Pons (tissue), 1 donor: Measurements from ENCODE around the gene CDY1.
"Not testable (repeated sequence)": the region's sequence is repeated elsewhere in the genome, so short reads cannot be mapped to it uniquely, and the experiment has no call there.

Experiments
- DNase-seq: peaks from one replicate; pipeline ENCODE4 v3.0.0-alpha.2; 2016; ENCODE audit warnings: low spot score

CDY1 gene, protein sequence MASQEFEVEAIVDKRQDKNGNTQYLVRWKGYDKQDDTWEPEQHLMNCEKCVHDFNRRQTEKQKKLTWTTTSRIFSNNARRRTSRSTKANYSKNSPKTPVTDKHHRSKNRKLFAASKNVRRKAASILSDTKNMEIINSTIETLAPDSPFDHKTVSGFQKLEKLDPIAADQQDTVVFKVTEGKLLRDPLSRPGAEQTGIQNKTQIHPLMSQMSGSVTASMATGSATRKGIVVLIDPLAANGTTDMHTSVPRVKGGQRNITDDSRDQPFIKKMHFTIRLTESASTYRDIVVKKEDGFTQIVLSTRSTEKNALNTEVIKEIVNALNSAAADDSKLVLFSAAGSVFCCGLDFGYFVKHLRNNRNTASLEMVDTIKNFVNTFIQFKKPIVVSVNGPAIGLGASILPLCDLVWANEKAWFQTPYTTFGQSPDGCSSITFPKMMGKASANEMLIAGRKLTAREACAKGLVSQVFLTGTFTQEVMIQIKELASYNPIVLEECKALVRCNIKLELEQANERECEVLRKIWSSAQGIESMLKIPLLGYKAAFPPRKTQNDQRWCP

DNA sequence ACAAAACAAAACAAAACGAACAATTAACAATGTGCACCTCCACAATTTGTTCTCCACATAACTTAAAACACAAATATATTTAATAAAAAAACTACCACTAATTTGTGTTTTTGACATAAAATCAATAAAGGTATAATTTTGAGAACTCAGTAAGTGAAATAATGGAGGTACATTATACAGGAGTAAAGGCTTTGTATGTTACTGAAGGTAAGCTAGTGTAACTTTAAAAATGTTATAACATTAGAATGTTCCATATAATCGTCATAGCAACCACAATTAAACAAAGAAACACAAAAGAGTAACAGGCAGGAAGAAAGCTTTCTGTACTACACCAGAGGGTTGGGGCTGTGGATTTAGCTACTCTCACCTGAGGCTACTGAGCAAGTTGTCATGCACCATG, at the start of gene CDY1:
CDY1 (plus strand) TSS at position 301 of the 400 bp plus-strand sequence. CDS start 326 bp downstream, outside the sequence.
- not testable (repeated sequence) for DNase-seq

DNA sequence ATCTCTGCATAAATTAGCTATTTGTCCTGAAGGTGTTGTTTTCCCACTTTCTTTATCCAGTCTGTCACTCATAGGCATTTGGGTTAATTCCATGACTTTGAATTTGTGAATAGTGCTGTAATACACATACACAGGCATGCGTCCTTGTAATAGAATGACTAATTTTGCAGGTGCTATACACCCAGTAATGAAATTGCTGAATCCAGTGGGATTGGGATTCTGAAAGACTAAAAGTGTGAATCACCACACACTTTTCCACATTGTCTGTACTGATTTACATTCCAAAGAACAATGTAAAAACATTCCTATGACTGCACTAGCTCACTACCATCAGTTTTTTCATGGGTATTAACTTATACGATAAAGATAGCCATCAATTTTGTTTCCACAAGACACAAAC, 28.6 kb upstream of the CDY1 start:
- not testable (repeated sequence) for DNase-seq

DNA sequence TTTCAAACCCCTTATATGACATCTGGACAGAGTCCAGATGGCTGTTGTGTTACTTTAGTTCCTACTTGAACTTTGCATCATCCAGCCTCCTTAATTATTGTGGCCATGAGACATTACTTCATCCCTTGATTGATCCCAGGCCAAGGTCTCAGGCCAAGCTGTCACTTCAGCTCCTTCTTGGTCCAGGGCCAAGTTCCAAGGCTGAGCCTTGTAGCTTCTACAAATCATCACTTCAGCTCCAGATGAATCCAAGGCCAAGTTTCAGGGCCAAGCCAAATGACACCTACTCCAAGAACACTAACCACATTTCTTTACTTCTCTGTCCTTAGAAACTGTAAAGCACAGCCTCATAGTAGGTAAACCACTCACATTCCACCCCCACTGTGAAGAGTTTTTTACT, 1.7 kb upstream of the CDY1 start:
- DNase-seq = not testable (repeated sequence)

DNA sequence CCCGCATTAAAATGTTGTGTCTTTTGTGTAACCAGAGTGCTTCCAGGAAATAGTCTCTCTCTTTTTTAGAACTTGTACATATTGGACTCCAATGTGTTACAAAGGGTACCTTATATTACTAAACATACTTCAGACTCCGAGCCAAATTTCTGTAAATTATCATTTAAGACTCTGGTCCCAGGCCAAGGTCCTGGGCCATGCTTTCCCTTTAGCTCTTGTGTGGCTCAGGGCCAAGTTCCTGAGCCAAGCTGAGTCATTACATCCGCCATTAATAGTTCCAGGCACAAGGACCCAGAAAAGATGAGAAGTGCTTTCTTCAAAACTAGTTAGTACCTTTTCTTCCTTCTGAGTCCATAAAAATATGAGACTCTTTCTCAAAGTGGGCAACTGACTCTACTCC, 4.6 kb downstream of the CDY1 start:
- not testable (repeated sequence) for DNase-seq

DNA sequence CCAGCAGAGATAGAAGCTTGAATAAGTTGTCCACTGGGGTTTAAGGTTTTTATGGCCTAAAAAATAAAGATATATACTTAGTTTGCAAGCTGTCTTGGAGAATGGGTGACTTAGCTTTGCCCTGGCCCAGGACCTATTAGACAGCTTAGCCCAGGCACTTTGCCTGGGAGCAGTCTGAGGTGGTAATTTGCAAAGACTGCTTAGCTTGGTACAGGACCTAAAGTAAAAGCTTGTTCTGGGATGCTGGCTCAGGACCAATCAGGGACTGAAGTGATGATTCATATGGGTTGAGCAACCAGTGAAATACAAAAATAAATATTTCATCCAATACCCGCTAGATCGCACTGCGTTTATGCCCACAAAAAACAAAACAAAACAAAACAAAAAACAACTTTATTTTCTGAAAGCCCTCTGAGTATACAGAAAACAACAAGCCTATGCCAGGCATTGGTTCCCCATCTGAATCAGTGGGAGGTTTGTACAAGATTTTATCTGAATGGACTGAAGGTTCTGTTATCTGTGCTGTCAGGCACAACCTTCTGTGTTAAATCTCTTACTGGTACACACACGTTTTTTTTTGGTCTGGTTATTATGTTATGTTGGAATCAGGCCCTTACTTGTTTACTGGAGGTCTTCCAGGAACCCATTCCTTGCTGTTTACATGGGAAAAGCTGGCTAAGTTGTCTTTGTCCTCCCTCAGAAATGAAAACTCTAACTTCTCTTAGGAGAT, 8.6 kb downstream of the CDY1 start:
- not testable (repeated sequence) for DNase-seq

DNA sequence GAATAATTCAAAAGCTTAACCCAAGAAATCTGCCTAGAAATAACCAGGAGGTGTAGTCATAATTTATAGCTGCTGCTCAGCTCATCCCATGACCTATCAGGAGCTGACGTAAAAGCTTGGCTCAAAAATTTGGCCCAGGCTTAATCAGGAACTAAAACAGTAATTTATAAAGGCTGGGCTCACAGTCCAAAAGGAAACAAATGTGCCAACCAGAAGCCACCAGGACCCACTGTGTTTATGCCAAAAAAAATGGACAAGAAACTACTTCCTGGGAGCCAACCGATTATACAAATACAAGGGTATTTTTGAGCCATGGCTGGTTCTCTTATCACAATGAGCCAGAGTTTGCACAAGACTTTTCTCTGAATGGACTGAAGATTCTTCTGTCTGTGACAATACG, 17.9 kb downstream of the CDY1 start:
- DNase-seq = not testable (repeated sequence)

DNA sequence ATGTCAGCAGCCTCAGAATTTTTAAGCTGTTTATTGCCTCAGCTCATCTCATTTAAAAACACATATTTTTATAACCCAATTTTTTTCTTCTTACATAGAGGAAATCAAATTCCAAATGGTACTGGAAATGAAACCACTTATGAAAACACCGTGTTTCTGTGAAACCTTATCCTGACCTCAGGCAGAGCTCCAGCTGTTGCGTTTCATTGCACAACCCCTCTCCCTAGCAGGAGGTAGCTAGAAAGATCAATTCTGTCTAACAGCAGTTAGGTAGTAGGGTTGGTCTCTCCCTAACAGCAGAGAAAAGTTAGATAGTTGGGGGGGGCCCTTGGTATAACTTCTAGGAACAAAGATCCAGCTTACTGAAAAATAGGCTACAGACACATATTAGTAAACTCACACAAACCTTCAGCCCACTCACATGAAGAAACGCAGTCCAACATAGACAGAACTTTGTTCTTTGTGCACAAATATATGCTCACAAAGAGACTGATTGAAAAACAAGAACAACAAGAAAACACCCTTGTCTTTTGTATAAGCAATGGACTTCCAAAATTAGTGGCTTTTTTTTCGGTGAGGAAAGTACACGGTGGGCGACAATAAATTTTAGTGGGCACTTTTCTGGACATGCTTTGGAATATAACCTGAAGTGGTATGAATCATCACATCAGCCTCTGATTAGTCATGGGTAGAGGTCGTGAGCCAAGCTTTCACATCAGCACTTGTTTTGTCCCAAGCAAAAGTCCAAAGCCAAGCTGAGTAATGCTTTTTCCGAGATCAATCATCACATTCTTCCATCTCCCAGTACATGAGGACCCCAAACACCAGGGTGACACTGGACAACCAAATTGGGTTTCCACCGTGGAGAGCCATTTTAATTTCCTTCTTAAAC, 21.4 kb downstream of the CDY1 start:
- not testable (repeated sequence) for DNase-seq
